ENCODE measurements around the gene POF1B.
"Not testable (repeated sequence)": the region's sequence is repeated elsewhere in the genome, so short reads cannot be mapped to it uniquely, and the experiment has no call there.

POF1B gene, protein sequence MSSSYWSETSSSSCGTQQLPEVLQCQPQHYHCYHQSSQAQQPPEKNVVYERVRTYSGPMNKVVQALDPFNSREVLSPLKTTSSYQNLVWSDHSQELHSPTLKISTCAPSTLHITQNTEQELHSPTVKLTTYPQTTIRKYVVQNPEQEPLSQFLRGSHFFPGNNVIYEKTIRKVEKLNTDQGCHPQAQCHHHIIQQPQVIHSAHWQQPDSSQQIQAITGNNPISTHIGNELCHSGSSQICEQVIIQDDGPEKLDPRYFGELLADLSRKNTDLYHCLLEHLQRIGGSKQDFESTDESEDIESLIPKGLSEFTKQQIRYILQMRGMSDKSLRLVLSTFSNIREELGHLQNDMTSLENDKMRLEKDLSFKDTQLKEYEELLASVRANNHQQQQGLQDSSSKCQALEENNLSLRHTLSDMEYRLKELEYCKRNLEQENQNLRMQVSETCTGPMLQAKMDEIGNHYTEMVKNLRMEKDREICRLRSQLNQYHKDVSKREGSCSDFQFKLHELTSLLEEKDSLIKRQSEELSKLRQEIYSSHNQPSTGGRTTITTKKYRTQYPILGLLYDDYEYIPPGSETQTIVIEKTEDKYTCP

GRCh38 chrX:85379174-85379907 is at the start of gene POF1B:
POF1B (minus strand) TSS chrX:85379665; CDS start chrX:85379454, 211 bp downstream.
- no peak for DNase-seq

DNA sequence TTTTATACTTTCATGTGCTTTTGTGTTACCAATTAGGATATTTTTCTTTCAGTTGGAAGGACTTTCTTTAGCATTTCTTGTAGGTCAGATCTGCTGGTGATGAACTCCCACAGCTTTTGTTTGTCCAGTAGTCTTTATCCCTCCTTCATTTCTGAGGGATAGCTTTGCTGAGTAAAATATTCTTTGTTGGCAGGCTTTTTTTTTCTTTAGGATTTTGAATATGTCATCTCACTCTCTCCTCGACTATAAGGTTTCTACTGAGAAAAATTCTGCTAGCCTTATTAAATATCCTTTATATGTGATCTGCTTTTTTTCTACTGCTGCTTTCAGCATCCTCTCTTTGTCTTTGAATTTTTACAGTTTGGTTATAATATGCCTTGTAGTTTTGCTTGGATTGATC is 49.6 kb upstream of the POF1B start:
- no peak for DNase-seq

DNA sequence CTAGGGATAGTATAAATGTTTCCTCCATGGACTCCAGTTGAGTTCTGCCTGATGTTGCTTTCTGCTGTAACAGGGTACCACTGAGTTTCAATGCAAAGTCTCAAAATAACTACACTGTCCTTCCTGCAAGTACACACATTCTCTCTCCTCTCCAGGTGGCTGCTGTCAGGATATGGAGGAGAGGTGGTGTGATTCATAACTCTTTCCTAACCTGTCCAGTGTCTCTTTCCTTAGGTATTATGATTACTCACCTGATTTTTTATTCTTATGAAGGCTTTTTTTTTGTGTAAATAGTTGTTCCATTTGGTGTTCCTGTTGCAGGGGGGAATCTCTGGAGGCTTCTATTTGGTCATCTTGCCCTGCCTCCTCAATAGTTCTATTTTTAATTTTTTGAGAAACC is 39.8 kb upstream of the POF1B start:
- no peak for DNase-seq

DNA sequence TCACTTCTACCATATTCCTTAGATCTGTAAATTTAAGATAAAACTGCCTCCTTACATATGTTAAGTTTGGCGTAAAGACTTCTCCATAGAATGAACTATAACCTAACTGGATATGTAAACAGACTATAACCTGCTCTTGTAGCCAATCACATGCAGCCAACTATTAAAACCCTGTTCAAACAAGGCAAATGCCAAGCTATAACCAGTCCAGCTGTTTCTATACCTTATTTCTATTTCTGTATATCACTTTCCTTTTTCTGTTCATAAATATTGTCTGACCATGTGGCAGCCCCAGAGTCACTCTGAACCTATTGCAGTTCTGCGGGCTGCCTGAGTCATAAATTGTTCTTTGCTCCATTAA is 12.4 kb upstream of the POF1B start:
- DNase-seq, result no peak

DNA sequence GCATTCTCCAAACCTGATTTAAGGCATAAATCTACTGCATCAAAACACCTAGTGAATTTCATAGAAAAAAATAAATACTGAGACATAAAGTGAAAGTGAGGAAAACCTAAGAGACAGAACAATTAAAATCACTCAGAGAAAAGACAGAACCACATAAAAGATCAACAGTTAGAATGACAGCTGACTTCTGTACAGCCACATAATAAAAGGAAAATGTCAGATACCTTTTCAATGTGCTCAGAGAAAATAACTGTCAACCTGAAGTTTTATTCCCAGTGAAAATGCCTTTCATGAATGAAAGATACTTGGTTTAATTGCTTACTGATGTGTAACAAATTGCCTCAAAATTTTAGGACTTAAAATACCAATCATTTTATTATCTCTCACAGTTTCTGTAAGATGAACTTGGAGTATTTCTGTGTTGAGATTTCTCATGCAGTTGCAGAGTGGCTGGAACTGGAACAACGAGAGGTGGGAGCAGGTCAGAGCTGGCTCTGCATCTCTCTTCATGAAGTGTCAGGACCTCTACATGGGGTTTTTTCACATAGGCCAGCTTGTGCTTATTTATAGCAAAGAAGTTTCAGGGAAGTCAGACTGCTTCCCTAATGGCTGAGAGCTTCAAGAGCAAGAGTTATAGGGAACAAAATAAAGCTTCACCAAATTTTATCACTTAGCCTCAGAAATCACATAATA is 11.9 kb upstream of the POF1B start:
- no peak for DNase-seq

DNA sequence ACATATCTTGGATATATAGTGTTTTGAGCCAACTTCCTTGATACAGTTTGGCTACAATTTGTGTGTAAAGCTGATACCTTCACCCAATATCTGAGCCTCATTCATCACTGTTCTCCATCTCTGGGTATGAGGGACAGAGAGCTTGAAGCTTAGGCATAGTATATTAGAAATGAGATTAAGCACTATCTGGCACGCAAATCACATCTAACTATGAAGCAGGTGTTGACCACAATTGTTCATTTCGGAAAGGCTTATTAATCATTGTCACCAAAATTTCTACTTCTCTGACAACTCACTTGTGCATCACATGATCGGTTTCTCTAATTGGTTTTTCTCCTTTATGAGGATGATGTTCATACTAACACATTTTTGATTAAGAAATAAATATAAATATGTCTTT is 2.1 kb upstream of the POF1B start:
- no peak for DNase-seq

GRCh38 chrX:85378461-85378860 is 1.0 kb downstream of the POF1B start:
- no peak for DNase-seq

DNA sequence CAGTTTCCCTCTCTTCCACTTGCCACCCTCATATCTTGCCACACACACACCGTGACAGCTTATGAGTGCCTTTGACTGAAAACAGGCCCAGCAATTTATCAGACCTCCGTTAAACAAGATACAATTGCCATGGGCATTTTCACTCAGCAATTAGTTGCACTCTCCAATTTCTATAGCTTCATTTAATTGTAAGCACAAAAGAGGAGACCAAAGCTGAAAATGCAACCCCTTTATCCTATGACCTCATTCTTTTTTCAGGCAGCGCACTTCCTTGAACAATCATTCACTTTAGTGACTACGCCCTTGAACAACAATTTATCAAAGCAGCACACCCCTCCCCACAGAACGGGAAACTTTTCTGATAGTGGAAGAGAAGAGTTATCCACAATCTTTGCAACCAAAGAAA is 4.1 kb downstream of the POF1B start:
- no peak for DNase-seq

DNA sequence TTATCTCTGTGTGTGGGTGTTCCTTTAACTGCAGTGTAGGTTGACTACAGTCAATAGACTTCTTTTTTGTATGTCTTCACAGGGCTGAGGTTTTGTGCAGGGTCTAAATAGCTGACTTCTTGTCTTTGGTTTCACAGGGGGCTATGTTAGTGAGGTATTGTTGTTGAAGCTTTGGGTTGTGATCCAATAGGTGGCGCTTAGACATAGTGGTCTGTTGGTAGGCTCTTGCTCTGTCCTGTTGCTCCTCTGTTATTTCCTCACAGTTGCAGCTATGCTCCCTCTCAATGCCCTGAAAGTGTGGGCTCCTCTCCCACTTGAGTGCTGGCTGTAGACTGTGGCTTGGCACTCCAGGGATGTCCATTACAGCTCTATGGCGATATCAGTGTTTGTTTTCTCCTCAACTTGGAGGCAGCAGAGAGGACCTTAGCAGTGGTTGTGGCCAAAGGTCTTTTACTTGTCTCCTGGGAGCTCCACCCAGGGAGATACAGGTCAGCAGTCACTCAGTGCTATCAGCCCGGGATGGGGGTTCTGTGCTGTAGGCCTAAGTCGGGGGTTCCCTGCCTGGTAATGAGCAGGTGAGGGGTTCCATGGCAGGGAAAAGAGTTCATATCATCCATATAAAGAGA is 14.0 kb downstream of the POF1B start:
- DNase-seq, result no peak

GRCh38 chrX:85359051-85359450 is 20.4 kb downstream of the POF1B start:
- no peak for DNase-seq

- DNase-seq, result no peak
Observed at GRCh38 chrX:85345523-85345922, 33.9 kb downstream of the POF1B start.

DNA sequence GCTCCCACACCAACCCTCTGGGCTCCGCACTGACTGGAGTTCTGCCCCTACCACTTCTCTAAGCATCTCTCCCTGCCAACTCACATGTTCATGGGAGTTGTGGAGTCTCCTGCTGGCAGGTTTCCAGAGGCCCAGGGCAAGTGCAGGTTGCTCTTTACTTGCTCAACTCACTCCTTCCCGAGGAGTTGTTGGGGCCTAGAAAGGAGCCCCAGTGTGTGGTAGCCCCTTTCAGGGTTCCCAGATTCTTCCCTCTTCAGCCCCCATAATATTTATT is 52.5 kb downstream of the POF1B start:
- no peak for DNase-seq

DNA sequence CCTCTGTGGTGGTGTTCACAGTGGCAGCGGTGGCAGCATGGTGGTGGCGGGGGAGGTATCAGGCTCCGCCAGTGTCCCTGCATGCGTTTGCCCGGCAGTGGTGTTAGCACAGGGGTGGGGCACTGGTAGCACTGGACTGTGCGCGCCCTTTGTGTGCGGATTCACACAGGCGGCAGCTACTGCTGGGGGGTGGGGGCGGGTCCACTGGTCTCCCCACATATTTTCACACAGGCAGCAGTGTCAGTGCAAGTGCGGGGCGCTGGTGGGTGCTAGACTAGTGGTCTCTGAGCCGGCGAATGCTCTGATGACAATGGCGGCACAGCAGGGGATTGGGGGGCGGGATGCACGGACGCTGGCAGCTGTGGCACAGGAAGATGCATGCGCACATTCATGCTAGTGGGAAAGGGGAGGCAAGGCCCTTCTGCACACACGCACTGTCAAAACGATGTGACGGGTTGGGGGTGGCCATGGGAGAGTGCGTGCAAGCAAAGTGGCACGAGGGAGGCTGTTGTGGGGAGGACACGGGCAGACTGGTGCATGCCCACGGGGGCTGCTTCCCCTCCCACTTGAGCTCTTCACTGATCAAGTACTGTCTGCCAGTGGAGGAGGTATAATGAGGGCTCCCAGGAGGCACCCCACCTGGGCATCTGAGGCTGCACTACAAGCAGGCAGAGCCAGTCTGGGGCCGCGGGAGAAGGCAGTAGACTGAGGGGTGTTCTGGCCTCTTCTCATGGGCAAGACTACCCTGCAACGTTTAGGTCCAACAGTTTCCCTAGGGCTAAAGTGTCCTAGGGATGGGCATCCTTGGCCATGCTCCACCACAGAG is 53.0 kb downstream of the POF1B start:
- no peak for DNase-seq

DNA sequence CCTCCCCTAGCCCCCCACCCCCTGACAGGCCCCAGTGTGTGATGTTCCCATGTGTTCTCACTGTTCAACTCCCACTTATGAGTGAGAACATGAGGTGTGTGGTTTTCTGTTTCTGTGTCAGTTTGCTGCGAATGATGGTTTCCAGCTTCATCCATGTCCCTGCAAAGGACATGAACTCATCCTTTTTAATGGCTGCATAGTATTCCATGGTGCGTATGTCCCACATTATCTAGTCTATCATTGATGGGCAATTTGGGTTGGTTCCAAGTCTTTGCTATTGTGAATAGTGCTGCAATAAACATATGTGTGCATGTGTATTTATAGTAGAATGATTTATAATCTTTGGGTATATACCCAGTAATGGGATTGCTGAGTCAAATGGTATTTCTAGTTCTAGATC is 68.1 kb downstream of the POF1B start:
- not testable (repeated sequence) for DNase-seq

- no peak for DNase-seq
Observed at GRCh38 chrX:85309717-85310116, 69.7 kb downstream of the POF1B start.

GRCh38 chrX:85303544-85303943 is 75.9 kb downstream of the POF1B start:
- no peak for DNase-seq

DNA sequence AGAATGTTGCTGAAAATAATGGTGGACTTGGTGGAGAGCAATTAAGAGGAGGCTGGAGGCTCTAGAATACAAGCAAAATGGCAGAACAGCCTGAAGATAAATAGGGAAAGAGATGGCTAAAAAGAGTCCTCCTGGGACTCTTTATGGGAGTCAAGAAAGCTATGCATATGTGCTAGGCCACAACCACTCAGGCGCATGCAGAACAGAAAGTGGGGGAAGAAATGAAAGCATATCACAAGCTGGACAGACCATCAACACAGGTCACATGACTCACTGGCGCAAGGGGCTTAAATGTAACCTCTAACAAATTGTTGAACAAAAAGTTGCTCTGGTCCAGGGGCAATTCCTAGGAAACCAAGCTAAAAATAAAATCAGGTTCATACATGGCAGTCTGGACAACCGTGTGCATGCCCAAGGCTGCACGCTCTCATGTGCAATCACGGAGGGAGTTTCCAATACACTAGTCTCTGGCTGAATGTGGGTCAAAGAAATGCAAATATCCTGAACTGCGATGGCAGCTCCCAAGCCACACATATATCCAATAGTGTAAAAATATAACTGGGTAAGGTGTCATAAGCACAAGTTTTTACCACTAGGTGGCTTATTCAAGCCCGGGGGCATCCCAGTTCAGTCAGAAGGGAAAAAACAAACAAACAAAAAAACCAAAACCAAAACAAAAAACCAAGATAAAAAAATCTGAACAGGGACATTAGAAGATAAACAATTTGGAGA is 90.3 kb downstream of the POF1B start:
- DNase-seq, result no peak

- DNase-seq, result not testable (repeated sequence)
Observed at GRCh38 chrX:85285286-85285685, 94.2 kb downstream of the POF1B start.

DNA sequence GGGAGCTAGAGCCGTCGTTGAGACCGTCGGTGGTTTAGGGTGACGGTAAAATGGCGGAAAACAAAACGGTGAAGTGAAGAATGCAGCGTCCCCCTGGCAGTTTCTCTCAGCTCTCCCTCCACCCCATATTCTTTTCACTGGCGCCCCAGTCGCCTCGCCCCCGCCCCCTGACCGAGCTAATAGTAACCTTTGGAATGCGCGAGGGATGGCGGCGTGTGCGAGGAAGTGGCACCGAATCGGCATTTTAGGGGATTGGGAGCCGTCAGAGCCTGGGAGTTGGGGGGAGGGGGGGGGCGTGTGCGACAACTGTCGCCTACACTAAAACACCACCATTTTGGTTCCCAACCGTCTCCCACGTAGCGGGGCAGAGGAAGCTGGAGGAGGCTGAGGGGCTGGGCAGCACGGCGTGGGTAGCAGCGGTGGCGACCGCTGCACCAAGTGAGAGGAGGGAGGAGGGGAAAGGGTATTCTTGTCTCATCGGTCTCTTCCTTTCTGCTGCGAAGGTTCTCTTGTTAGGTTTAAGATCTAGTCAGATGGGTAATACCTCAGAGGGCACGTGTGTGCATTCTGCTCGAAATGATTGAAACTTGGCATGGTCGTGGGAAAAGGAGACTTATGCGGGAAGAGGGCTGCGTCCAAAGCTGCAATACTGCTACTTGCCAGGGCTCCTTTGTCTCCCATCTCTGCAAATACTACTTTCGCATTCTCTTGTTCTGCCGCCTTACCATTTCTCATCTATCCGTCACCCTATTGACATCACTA is 134.8 kb downstream of the POF1B start:
- DNase-seq, result no peak

DNA sequence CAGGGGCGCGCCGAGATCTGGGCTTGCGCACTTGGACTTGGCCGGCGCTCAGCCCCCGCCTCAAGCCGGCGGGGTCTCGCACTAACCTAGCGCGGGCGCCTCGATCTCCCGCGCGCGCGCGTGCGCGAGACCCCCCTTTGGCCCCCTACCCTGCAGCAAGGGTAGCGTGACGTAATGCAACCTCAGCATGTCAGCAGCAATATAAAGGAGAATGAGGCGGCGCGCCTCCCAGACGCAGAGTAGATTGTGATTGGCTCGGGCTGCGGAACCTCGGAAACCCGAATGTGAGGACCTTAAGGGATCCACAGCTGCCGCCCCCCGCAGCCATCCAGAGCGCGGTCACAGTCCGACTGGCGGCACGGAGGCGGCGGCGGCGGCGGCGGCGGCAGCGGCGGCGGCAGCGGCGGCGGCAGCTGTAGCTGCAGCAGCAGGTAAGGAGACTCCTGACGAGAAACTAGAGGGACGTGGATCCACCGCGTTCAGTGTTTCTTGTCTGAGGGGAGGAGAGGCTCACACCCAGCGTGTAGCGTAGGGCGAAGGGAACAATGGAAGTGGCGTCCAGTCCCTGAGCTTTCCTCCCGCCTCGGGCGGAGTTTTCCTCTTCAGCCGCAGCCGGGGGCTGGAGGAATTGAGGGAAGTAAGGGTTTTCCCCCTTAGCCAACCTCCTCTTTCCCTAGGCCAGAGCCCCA is 135.6 kb downstream of the POF1B start, which contains the start of the genes SATL1 and ZNF711:
Gene SATL1 (minus strand): TSS at position 19 of the 689 bp plus-strand sequence. CDS start 134,811 bp downstream, outside the sequence.
Gene ZNF711 (plus strand): TSS at position 231 of the 689 bp plus-strand sequence. CDS start 3,582 bp downstream, outside the sequence.
- DNase-seq, result no peak

All from KG1 (cell line).